B cell (primary cell): ENCODE measurements around the gene RGS6.

Experiments used
- EZH2 ChIP-seq: IDR thresholded peaks from 2 replicates; pipeline ENCODE4 v1.6.1; 2012; ENCODE audit warnings: borderline replicate concordance, low read depth, mild to moderate bottlenecking, moderate library complexity, low read length; ENCODE audit not compliant: insufficient read depth, poor library complexity, severe bottlenecking
- TF ChIP-seq, protein P1 (sequence below): fragments of 200-600 bp; IDR thresholded peaks from one replicate; pipeline ENCODE4 v1.8.0; 2022; ENCODE audit warnings: antibody characterized with exemption, mild to moderate bottlenecking

DNA sequence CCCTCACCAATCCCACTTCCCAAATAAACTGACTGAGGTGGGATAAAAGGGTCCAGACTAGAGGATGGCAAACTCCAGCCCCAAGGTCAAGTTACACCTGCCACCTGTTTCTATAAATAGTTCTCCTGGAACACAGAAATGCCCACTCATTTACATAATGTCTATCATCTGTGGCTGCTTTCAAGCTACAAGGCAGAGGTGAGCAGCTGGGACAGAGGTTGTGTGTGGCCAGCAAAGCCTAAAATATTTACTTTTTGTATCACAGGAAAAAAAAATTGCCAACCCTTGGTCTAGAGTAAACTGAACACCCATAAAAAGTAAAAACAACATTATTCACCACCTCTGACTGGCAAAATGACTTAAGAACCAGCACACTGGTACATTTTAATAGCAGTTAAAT is 269.4 kb downstream of the RGS6 start:
- no peak for TF ChIP-seq EZH2
- TF ChIP-seq, protein P1, sequence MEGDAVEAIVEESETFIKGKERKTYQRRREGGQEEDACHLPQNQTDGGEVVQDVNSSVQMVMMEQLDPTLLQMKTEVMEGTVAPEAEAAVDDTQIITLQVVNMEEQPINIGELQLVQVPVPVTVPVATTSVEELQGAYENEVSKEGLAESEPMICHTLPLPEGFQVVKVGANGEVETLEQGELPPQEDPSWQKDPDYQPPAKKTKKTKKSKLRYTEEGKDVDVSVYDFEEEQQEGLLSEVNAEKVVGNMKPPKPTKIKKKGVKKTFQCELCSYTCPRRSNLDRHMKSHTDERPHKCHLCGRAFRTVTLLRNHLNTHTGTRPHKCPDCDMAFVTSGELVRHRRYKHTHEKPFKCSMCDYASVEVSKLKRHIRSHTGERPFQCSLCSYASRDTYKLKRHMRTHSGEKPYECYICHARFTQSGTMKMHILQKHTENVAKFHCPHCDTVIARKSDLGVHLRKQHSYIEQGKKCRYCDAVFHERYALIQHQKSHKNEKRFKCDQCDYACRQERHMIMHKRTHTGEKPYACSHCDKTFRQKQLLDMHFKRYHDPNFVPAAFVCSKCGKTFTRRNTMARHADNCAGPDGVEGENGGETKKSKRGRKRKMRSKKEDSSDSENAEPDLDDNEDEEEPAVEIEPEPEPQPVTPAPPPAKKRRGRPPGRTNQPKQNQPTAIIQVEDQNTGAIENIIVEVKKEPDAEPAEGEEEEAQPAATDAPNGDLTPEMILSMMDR: no peak
